NT2/D1 (cell line): ENCODE results near the gene SOCS3.
A peak's percentile ranks its signal among the peaks of the same experiment; 100 is the strongest.

ENCODE experiments used
- DNase-seq: peaks from one replicate; pipeline ENCODE4 v3.0.0-alpha.2; 2011; ENCODE audit warnings: low read depth, low spot score
- H3K27me3 ChIP-seq: 2 replicates; pipeline ENCODE4 v1.6.0; 2011; ENCODE audit warnings: mild to moderate bottlenecking; ENCODE audit not compliant: insufficient read length, insufficient read depth
- H3K36me3 ChIP-seq: 2 replicates; pipeline ENCODE4 v1.6.1; 2011; ENCODE audit warnings: mild to moderate bottlenecking, low read length, mixed read lengths; ENCODE audit not compliant: insufficient read depth, insufficient read length
- H3K4me1 ChIP-seq: 2 replicates; pipeline ENCODE4 v1.5.1; 2011; ENCODE audit not compliant: insufficient read depth, insufficient read length
- H3K4me3 ChIP-seq: 2 replicates; pipeline ENCODE4 v1.5.1; 2011; ENCODE audit warnings: low read depth; ENCODE audit not compliant: insufficient read length
- H3K9ac ChIP-seq: 2 replicates; pipeline ENCODE4 v1.6.0; 2011; ENCODE audit warnings: low read depth; ENCODE audit not compliant: insufficient read length
- H3K9me3 ChIP-seq: 2 replicates; pipeline ENCODE4 v1.5.1; 2011; ENCODE audit warnings: mild to moderate bottlenecking, low read length; ENCODE audit not compliant: insufficient read depth
- SUZ12 ChIP-seq: IDR thresholded peaks from 2 replicates; pipeline ENCODE4 v1.6.1; 2011; ENCODE audit not compliant: insufficient read length, insufficient read depth; ENCODE audit errors: extremely low read depth
- YY1 ChIP-seq: IDR thresholded peaks from 2 replicates; pipeline ENCODE4 v1.6.1; 2011; ENCODE audit not compliant: insufficient read length, insufficient read depth
- ZNF274 ChIP-seq: IDR thresholded peaks from 2 replicates; pipeline ENCODE4 v1.6.1; 2011; ENCODE audit warnings: mild to moderate bottlenecking, low read depth, low read length

Gene SOCS3

GRCh38 chr17:78345172-78345571 is 14.7 kb downstream of the SOCS3 start:
- H3K9ac ChIP-seq, result no peak overlapping the region
- peaks cover 17% of the 10 kb centered on the region for H3K4me1 ChIP-seq
- H3K9me3 ChIP-seq, result no peaks in the 10 kb centered on the region
- peaks cover 83% of the 10 kb centered on the region for H3K27me3 ChIP-seq
- no peak for DNase-seq
- TF ChIP-seq SUZ12 (no peak), YY1 (no peak), ZNF274 (no peak)
- H3K36me3 ChIP-seq, result no peaks in the 10 kb centered on the region
- no peak overlapping the region for H3K4me3 ChIP-seq

GRCh38 chr17:78344666-78345065 is 15.2 kb downstream of the SOCS3 start:
- no peaks in the 10 kb centered on the region for H3K9me3 ChIP-seq

GRCh38 chr17:78343543-78344201 is 16.2 kb downstream of the SOCS3 start:
- DNase-seq, result no peak
- TF ChIP-seq YY1 (no peak), SUZ12 (no peak), ZNF274 (no peak)
- Histone ChIP-seq H3K9ac (peak overlapping the region; percentile 52), H3K27me3 (peaks cover 78% of the 10 kb centered on the region), H3K4me1 (peaks cover 17% of the 10 kb centered on the region), H3K36me3 (no peaks in the 10 kb centered on the region), H3K4me3 (no peak overlapping the region), H3K9me3 (no peaks in the 10 kb centered on the region)

More at GRCh38 chr17:78344666-78345065, 15.2 kb downstream of the SOCS3 start:
- no peak for DNase-seq
- no peak for TF ChIP-seq YY1
- TF ChIP-seq ZNF274, result no peak
- TF ChIP-seq SUZ12, result no peak
- Histone ChIP-seq H3K4me1 (peaks cover 17% of the 10 kb centered on the region), H3K27me3 (peaks cover 81% of the 10 kb centered on the region), H3K36me3 (no peaks in the 10 kb centered on the region), H3K9ac (no peak overlapping the region), H3K4me3 (no peak overlapping the region)

GRCh38 chr17:78343187-78343542 is 16.7 kb downstream of the SOCS3 start:
- no peak for TF ChIP-seq YY1
- no peak for TF ChIP-seq SUZ12
- TF ChIP-seq ZNF274, result no peak

GRCh38 chr17:78342449-78343186 is 17.3 kb downstream of the SOCS3 start:
- H3K9me3 ChIP-seq, result no peaks in the 10 kb centered on the region
- H3K27me3 ChIP-seq, result peaks cover 69% of the 10 kb centered on the region
- H3K4me3 ChIP-seq, result peak overlapping the region; percentile 41
- H3K36me3 ChIP-seq, result no peaks in the 10 kb centered on the region
- H3K4me1 ChIP-seq, result peaks cover 17% of the 10 kb centered on the region
- DNase-seq, result no peak
- H3K9ac ChIP-seq, result peak overlapping the region; percentile 68
- TF ChIP-seq SUZ12 (no peak), ZNF274 (no peak), YY1 (no peak)

More at GRCh38 chr17:78343187-78343542, 16.7 kb downstream of the SOCS3 start:
- peaks cover 17% of the 10 kb centered on the region for H3K4me1 ChIP-seq
- no peaks in the 10 kb centered on the region for H3K36me3 ChIP-seq
- H3K27me3 ChIP-seq, result peaks cover 74% of the 10 kb centered on the region
- H3K9ac ChIP-seq, result peak overlapping the region; percentile 52
- H3K9me3 ChIP-seq, result no peaks in the 10 kb centered on the region
- H3K4me3 ChIP-seq, result no peak overlapping the region
- DNase-seq, result no peak

GRCh38 chr17:78341559-78342448 is 18.1 kb downstream of the SOCS3 start:
- H3K27me3 ChIP-seq, result peaks cover 69% of the 10 kb centered on the region
- peak overlapping the region; percentile 41 for H3K4me3 ChIP-seq
- DNase-seq, result no peak
- H3K9me3 ChIP-seq, result no peaks in the 10 kb centered on the region
- TF ChIP-seq YY1 (no peak), SUZ12 (no peak), ZNF274 (no peak)
- peaks cover 17% of the 10 kb centered on the region for H3K4me1 ChIP-seq
- H3K9ac ChIP-seq, result peak overlapping the region; percentile 78
- H3K36me3 ChIP-seq, result no peaks in the 10 kb centered on the region
